GM03348 (cell line): ENCODE results near the gene LAGE3.
A peak's percentile ranks its signal among the peaks of the same experiment; 100 is the strongest.

ENCODE experiments used
- DNase-seq: peaks from one replicate; pipeline ENCODE4 v3.0.0; 2012; ENCODE audit warnings: low spot score

Gene LAGE3

GRCh38 chrX:154478728-154479622 lies at the start of gene LAGE3:
TSS of gene LAGE3 (minus strand) at chrX:154479281. CDS start at chrX:154478915, 366 bp downstream.
- DNase-seq = peak; percentile 94

- DNase-seq = peak; percentile 72
Measured at GRCh38 chrX:154526901-154527675, 48.0 kb upstream of the LAGE3 start.

- DNase-seq = no peak
Measured at GRCh38 chrX:154525606-154526490, 46.8 kb upstream of the LAGE3 start.

- DNase-seq = no peak
Measured at GRCh38 chrX:154519389-154519788, 40.3 kb upstream of the LAGE3 start.

- no peak for DNase-seq
Measured at GRCh38 chrX:154517101-154517781, 38.2 kb upstream of the LAGE3 start.

- peak; percentile 18 for DNase-seq
Measured at GRCh38 chrX:154516656-154517100, 37.6 kb upstream of the LAGE3 start.

- DNase-seq = peak; percentile 93
Measured at GRCh38 chrX:154515966-154516655, 37.0 kb upstream of the LAGE3 start, which contains the start of gene FAM3A. TSS of gene FAM3A (minus strand) at chrX:154516232. CDS start at chrX:154515772, 460 bp downstream.

GRCh38 chrX:154515090-154515965 lies 36.2 kb upstream of the LAGE3 start:
- DNase-seq = no peak

- DNase-seq = no peak
Measured at GRCh38 chrX:154513716-154514115, 34.6 kb upstream of the LAGE3 start.

- DNase-seq = no peak
Measured at GRCh38 chrX:154512879-154513553, 33.9 kb upstream of the LAGE3 start.

- DNase-seq = no peak
Measured at GRCh38 chrX:154511761-154512160, 32.7 kb upstream of the LAGE3 start.

GRCh38 chrX:154509455-154509854 lies 30.4 kb upstream of the LAGE3 start:
- no peak for DNase-seq

GRCh38 chrX:154508384-154508745 lies 29.3 kb upstream of the LAGE3 start:
- DNase-seq = no peak

GRCh38 chrX:154507673-154508383 lies 28.7 kb upstream of the LAGE3 start:
- DNase-seq = no peak

- no peak for DNase-seq
Measured at GRCh38 chrX:154506483-154507332, 27.6 kb upstream of the LAGE3 start.

- DNase-seq = peak; percentile 28
Measured at GRCh38 chrX:154505734-154506133, 26.7 kb upstream of the LAGE3 start.

GRCh38 chrX:154502989-154503388 lies 23.9 kb upstream of the LAGE3 start:
- no peak for DNase-seq
